Body of pancreas (tissue), 4 donors: ENCODE results near the gene TST.

Experiments
- POLR2A ChIP-seq, 3 donors: fragments of 450-650 bp; IDR thresholded peaks; one replicate each; pipeline ENCODE4 v1.6.1; 2016; ENCODE audit warnings: antibody characterized with exemption in 3 of 3, mild to moderate bottlenecking in 2 of 3
- TF ChIP-seq, protein P1 (sequence below), 7 experiments: fragments of 450-650 bp in 4 of 7; fragments of 200-600 bp in 3 of 7; sonication (generic) in 3 of 7; IDR thresholded peaks; one replicate each; pipeline ENCODE4 v1.5.1; 2016 to 2019; ENCODE audit warnings: antibody characterized with exemption in 7 of 7

- TF ChIP-seq, protein P1, sequence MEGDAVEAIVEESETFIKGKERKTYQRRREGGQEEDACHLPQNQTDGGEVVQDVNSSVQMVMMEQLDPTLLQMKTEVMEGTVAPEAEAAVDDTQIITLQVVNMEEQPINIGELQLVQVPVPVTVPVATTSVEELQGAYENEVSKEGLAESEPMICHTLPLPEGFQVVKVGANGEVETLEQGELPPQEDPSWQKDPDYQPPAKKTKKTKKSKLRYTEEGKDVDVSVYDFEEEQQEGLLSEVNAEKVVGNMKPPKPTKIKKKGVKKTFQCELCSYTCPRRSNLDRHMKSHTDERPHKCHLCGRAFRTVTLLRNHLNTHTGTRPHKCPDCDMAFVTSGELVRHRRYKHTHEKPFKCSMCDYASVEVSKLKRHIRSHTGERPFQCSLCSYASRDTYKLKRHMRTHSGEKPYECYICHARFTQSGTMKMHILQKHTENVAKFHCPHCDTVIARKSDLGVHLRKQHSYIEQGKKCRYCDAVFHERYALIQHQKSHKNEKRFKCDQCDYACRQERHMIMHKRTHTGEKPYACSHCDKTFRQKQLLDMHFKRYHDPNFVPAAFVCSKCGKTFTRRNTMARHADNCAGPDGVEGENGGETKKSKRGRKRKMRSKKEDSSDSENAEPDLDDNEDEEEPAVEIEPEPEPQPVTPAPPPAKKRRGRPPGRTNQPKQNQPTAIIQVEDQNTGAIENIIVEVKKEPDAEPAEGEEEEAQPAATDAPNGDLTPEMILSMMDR (IDR thresholded peaks at IDR 0.05), result no peak
- TF ChIP-seq POLR2A (IDR thresholded peaks at IDR 0.05), result no peak
These were observed 11.5 kb upstream of the TST start for GRCh38 chr22:37030560-37031281.
